NCI-H1105 treated with DMSO at 0.1 percent for 48 hours (cell line): ENCODE data around the gene ATP6V0E1.

Experiments used
- DNase-seq: peaks from one replicate; lab custom pipeline; 2025; lab: John Stamatoyannopoulos, UW

Gene ATP6V0E1

DNA sequence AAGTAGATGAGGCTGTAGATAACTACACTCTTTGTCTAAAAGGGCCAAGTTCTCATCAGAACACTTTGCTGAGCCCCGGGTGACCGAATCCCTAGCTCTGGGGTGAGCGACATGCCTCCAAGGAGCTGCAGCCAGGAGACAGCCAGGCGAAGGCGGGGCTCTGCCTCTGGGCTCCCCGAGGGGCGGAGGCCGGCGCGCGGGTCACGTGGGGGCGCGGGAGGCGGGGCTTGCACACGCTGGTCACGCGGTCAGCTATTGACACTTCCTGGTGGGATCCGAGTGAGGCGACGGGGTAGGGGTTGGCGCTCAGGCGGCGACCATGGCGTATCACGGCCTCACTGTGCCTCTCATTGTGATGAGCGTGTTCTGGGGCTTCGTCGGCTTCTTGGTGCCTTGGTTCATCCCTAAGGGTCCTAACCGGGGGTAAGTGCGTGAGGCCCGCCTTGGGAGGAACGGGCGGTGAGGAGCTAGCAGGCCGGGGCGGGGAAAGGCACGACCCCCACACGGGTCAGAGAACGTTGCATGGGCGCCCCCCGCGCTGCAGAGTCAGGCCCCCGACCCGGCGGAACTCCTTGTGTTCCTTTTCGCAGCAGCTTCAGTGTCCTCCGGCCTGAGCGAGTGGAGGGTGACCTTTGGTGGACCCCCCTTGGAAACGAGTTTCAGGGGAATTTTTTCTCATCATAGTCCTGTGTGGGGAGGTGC, at the start of gene ATP6V0E1:
Gene ATP6V0E1 (plus strand): TSS at position 230 of the 702 bp plus-strand sequence. CDS start 90 bp downstream, at position 320.
- DNase-seq, result peak; percentile 77

DNA sequence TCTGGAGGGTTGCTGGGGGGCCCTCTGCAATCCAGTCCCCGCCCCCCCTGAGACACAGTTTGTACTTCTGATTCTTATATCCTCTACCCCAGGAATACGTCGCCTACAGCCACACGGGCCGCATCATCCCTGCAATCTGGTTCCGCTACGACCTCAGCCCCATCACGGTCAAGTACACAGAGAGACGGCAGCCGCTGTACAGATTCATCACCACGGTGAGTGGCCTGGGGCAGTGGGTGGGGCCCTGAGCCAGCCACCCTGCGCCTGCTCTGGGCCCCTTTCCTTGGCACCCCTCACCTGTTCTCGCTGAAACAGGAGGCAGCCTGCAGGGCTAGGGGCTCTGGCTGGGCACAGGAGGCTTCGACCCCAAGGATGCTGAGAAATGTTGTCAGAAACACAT, 48.5 kb upstream of the ATP6V0E1 start:
- no peak for DNase-seq

DNA sequence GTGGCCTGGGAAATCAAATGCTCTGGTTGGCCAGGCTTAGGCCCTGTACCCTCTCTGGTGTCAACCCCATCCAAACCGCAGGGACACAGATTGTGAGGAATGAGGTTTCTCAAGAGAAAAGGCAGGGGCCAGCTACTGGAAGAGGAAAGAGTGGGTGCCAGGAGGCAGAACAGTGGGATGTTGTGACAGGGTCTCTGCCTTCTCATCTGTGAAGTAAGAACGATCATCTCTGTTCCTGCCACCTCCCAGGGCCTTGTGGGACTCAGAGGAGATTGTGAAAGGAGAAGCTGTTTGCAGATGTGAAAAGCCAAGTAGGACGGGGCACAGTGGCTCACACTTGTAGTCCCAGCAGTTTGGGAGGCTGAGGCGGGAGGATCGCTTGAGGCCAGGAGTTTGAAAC, 47.2 kb upstream of the ATP6V0E1 start:
- no peak for DNase-seq

DNA sequence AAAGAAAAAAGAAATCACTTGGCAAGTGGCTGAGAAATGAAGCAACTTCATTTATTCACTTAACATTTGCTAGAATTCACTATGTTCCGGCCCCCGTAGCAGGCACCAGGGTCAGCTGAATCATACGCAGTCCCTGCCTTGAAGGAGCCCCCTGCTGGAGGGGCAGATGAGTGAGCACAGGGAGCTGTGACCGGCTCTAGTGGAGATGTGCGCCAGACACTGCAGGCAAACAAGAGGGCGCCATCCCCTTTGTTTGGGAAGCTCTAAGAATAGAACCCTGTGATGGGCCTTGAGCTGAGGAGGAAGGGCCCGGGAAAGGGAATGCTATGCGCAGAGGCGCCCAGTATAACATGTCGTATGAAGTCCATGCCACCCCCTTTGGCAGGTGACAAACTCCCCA, 44.5 kb upstream of the ATP6V0E1 start:
- DNase-seq, result no peak

DNA sequence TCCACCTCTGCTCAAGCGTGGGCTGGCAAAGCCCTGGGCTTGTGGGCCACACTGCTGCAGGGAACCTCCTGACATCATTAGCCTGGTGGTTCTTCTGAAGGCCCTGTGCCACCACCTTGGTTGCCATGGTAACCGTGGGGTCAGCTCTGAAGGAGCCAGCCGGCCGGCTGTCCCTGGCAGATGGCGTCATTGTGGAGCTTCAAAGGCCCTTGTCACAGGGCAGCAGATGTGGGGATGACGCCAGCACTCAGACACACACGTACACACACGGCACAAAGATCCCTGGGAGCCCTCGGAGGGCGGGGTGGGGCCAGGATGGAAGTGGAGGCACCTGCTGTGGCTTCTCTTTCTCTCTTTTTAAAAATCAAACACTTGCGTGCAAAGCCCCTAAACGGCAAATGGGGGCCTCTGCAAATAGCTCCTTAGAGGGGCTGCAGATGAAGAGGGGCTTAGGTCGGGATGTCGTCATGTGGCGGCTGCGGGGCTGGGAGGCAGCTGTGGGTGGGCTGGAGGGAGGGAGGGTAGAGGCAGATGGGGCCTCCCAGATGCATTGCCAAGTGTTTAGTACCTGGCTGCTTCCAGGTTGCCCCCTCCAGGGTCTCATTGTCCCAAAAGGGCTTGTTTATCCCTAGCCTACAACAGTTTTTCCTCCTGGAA, 43.8 kb upstream of the ATP6V0E1 start:
- DNase-seq, result peak; percentile 5

DNA sequence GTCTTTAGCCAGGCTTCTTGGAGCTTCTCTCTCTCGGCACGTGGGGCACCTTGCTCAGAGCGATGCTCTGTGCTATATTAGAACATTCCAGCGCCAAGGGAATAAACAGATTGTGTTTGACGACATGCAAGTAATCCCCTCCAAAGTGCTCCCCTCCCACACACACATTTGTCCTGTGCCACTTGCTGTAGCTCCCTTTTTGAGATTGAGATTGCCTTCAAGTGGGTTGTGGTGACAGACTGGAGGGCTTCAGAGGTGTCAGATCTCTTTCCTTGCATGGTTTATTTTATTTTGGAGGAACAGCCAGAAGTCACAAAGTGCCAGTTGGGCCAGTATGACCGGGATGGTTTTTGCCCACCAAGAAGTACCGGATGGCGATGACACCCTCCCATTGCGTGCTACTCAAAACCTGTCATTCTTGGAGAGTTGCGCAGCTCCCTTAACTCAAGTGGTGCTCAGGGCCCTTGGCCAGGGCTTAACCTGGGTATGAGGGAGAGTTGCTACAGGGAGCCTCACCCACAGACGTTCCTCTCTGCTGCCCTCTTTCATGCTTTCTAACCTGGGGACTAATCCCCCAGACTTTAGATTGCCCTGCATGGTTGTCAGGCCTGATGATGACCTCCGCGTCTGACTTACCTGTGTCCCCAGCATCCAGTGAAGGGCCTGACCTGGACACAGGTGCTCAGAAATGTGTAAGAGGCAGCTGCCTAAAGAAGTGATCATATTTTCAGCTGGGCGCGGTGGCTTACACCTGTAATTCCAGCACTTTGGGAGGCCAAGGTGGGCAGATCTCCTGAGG, 43.1 kb upstream of the ATP6V0E1 start:
- DNase-seq, result no peak

DNA sequence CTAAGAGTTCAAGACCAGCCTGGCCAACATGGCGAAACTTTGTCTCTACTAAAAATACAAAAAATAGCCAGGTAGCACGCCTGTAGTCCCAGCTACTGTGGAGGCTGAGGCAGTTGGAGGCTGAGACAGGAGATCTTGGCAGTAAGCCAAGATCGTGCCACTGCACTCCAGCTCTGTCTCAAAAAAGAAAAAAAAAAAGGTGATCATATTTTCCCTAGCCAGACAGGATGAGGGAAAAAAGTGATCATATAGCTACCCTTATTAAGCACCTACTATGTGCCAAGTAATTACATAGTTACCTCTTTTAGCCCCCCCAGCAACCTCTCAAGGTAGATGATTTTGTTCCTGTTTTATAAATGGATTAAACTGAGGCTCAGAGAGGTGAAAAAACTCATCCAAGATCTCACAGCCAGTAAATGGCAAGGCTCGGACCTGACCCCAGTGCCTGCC, 42.5 kb upstream of the ATP6V0E1 start:
- peak; percentile 26 for DNase-seq

DNA sequence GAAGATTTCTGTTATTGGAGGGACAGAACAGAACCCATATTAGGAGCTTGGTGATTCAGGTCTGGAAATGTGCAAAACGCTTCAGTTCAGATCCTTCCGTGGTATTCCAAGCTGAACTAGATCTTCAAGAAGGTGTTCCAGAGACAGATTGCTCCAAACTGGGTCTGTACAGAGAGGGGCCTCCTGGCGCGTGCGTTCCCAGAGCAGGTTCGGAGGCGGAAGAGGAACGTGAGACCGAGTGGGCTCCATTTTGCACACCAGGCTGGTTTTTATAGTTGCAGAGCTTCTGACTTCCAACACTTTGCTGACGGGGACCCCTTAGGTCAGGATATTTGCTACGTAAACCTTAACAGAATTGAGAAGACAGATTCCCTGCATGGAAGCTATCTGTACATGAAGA, 41.0 kb upstream of the ATP6V0E1 start:
- DNase-seq, result no peak

DNA sequence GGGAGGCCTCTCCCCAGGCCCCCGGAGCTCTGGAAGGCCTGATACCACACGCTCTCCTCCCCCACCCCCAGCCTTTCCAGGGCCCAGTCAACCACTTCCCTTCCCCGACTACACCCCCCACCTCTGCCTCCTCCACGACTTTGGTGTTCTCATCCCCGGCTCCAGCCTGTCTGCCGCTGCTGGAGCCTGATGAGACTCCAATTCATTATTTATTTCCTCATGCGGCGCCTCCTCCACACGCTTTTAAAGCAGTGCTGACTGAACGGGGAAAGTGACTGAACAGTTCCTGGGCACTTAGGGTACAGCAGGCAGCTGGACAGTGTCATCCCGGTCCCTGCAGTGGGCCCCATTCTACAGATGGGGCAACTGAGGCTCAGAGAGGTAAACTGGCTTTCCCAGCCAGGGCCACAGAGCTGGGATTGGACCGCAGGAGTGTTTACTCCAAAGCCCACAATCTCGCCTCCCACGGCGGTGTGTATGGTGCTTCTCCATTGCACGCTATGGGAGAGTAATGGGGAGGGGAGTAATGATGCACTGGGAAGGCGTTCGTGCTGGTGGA, 40.2 kb upstream of the ATP6V0E1 start:
- DNase-seq, result no peak

DNA sequence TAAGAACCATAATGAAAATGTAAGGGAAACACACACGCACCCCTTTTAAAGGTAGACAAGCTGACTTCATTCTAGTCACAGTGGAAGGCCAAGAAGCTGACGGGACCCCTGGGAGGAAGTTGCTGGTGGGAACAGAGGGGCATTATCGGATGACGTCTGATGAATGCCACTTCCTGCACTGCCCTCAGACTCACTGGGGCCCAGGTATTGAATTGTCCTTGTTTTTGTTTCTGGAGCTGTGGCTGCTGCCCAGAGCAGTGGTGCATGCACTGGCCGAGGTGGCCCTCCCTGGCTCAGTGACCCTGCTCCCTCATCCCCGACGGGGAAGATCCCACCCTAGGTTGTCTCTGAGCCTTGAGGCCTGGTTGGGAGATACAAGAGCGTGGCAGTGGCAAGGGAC, 39.7 kb upstream of the ATP6V0E1 start:
- DNase-seq, result no peak

DNA sequence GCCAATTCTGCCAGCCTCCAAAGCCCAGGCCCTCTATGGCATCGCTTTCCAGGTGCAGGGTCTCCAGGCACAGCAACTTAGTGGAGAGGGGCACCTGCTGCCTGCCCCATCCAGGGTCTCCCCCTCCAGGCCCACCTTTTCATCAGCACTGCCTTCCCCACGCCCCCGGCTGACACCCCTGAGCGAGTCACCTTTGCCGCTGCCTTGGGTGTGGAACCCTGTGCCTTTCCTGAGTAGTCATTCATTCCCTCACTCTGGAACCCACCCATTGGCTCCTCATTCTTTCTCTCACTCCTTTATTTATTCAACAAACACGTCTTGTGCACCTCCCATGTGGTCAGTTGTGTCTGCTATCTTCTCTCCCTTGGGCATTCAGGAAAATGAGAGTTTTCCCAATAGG, 38.8 kb upstream of the ATP6V0E1 start:
- no peak for DNase-seq

DNA sequence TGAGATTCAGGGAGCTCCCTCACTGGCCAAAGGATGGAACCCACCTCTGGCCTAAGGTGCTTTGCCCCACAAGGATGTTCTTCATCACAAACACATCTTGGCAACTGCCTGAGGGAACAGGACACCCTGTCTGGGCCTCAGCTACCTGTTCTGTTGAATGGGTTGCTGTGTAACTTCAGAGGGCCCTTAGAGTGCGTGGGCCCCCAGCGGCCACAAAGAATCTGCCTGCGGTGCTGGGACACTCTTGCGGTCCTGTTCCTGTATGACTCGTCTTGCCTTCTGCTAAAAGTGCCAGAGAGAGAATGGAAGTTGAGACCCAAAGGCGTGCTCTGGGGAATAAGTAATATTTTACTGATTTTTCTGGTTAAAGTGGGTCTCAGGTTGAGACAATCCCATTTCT, 38.4 kb upstream of the ATP6V0E1 start:
- DNase-seq, result no peak

DNA sequence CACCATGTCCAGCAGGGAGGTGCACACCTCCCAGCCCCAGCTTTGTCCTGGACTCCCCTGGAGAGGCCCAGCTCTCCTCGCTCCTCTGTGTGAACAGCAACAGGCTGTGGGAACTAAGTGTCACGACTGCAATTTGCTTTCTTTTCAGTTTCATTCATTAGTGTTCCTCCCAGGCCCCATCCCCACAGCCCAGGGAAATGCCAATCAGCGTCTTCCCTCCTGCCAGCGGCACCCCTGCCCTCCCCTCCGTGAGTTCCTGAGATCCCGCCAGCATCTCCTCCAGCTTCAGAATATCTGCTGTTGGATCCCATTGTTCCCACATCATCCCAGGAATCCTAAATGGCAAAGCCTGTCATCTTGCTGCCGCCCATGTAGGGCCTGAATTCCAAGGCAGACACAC, 37.4 kb upstream of the ATP6V0E1 start:
- no peak for DNase-seq

DNA sequence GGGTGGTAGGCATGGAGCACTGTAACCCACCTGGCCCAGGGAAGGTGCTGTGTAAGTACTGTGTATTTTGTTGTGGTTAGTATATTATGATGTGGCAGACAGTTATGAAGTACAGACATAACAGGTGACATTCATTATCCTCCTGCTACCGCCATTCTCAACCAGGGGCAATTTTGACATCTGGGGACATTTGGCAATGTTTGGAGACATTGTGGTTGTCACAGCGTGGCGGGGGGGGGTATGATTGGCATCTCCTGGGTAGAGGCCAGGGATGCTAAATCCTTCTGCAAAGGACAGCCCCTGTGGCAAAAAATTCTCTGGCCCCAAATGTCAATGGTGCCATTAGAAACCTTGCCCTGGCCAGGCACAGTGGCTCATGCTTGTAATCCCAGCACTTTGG, 34.1 kb upstream of the ATP6V0E1 start:
- DNase-seq, result no peak

DNA sequence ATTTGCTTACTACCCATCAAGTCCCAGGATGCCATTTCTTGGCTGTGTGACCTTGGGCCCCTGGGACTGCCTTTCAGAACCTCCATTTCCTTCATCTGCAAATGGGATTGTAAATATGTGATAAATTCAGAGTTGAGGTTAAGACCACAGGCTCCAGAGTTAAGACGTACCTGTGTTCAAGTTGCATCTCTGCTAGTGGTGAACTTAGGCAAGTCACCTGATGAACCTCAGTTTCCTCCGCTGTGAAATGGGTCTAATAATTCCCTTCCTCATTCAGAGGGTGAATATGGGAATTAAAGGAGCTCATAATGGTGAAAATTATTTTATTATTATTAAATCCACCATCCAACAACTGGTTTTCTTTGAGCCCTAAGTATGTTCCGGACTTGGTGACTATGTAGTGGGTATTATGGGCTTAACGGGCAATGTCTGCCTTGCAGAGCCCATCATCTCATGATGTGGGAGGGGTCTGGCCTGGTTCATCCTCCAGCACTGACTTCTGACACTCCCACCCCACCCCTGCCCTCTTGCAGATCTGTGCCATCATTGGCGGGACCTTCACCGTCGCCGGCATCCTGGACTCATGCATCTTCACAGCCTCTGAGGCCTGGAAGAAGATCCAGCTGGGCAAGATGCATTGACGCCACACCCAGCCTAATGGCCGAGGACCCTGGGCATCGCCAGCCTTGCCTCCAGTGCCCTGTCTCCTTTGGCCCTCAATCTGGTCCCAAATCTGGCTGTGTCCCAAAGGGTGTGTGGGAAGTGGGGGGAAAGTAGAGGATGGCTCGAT, 33.2 kb upstream of the ATP6V0E1 start:
- DNase-seq, result no peak

DNA sequence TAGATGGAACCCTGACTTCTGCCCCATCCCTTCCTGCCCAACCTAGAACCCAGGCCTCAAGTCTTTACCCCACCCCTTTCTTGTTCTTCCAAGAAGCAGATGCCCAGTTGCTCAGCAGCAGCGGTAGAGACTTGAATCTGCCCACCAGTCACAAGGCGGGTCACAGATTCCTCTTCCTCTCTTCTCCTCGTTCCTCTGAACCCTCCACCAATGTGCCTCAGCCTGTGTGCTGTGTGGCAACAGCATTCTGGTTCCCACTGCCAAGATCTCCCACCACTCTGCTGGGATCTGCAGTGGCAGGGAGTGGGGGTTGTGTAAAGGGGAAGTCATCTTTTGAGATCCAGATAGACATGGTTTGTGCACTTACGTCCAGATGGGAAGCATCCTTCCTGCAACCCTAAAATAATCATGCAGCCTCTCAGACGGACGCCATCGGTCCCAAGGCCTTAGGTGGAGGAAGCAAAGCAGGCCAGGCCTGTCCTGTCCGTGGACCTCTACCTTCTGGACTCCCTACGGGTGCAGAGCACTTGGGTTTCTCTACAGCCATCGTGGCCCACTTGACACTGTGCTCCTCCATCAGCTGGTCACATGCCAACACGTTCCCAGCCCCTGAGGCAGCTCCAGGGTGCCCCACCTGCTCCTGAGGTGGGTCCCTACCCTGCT, 32.1 kb upstream of the ATP6V0E1 start:
- DNase-seq, result no peak

DNA sequence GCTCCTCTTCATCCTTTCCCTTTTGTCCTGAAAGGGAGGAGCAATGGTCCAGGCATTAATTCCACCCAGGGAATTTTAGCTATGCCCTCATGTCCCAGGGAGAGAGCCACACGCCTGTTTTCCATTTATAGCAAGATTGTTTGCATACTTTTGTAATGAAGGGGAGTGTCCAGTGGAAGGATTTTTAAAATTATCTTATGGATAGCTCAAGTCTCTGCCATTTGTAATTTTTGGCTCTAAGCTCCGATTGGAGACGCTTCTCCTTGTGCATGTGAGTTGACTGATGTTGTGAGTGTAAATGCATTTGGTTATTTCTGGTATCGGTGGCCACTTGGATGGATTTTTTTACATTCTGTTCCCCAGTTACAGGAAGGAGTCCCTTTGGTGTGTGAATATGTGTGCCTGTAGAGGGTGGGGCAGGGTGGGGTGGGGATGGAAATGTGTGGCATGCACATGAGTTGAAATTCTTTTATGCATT, 31.5 kb upstream of the ATP6V0E1 start:
- no peak for DNase-seq

DNA sequence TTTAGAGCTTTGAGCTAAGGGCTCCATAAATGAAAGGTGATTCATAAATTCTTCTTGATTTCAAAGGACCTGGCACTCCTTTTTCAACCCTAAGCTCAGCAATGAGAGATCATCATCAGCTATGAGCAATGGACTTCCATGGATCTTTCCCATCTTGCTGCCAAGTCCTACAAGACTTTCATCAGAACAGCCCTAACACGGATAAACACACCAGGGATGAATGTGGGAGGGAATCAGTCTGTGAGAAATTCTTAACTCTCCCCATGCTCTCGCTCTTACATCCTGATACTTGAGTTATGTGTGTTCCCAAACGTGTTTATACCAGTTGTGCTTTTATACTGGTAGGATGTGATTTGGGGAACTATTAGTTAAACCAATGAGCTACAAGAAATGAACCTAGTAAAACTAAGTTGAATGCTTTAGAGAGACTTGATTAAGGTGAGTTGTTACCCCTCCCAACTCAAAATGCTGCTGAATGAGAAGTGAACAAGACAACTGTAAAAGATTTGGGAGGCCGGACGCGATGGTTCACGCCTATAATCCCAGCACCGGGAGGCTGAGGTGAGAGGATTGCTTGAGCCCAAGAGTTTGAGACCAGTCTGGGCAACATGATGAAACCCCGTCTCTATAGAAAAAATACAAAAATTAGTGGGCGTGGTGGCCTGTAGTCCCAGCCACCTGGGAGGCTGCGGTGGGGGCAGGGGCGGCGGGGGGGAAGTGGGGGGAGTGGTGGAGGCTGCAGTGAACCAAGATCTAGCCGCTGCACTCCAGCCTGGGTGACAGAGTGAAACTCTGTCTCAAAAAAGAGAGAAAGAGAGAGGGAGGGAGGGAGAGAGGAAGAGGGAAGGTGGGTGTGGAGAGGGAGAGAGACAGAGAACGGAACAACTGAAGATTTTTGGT, 29.5 kb upstream of the ATP6V0E1 start:
- DNase-seq, result no peak

DNA sequence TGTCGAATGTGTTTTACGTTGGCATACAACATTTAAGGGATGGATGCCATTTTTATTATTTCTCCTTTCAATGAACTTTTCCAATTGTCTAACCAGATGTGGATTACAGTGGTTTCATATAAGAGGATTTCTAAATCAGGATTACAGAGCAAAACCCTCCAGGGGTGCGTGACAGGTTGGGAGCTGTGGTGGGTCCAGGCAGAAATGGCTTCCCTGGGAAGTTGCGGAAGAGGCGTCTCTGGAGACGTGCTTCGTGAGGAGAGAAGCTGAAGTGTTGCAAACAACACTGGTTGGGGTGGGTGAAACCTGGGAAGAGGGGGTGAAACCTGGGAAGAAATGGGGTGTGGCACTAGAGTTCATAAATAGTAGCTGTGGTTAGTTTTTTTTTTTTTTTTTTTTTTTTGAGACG, 28.8 kb upstream of the ATP6V0E1 start:
- no peak for DNase-seq

DNA sequence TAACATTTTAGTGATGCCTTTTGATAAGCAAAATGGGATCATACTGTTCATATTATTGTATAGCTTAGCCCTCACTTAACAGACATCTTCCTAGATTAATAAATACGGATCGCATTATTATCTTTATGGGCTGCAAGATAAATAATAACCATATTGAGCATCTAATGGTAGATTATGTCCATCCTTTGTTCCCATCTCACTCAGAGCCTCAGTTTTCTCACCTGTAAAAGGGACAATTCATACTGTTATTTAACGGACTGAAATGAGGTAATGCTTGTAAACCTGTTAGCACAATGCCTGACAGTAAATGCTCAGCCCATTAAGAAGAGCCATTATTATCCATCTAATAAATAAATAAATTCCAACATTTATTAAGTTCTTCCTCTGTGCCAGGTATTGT, 27.3 kb upstream of the ATP6V0E1 start:
- DNase-seq, result no peak
